B cell (primary cell): ENCODE data around the gene LBH. TPM values are rescaled to one million over a fixed set of nuclear protein-coding genes. Genes with fewer than 3 reads are reported as not detected.
A peak's percentile ranks its signal among the peaks of the same experiment; 100 is the strongest.

ENCODE experiments used
- ATAC-seq: fragments of 200-7000 bp; cut with Tn5 transposase; one replicate; pipeline ENCODE4 v1.10.0; 2021; ENCODE audit warnings: low read depth, mild to moderate bottlenecking, moderate number of reproducible peaks, moderate library complexity
- CTCF ChIA-PET: fragments of 350-600 bp; sonication (Branson Sonifier 250); formaldehyde crosslinking; loops from one replicate; lab custom pipeline; 2021; ENCODE audit warnings: antibody characterized with exemption, inconsistent platforms; lab: Charles Lee
- POLR2A ChIA-PET: fragments of 350-600 bp; sonication (Branson Sonifier 250); formaldehyde crosslinking; loops from one replicate; lab custom pipeline; 2021; ENCODE audit warnings: antibody characterized with exemption; lab: Charles Lee
- DNase-seq: peaks from one replicate; pipeline ENCODE4 v3.0.0; 2013
- H2AFZ ChIP-seq: 2 replicates; pipeline ENCODE4 v1.6.1; 2012; ENCODE audit warnings: mild to moderate bottlenecking, low read depth, low read length; ENCODE audit not compliant: insufficient read depth, poor library complexity, severe bottlenecking
- H3K27ac ChIP-seq, 2 donors: 1 replicate in 1 of 2; 2 replicates in 1 of 2; pipeline ENCODE4 v1.5.1; 2012 to 2013; ENCODE audit warnings: low read length in 2 of 2, mild to moderate bottlenecking in 2 of 2, moderate library complexity in 1 of 2
- H3K27me3 ChIP-seq, 4 experiments: fragments of 200-600 bp in 1 of 4; sonication (generic) in 1 of 4; replicated peaks in 1 of 4; 1 replicate in 2 of 4; 2 replicates in 2 of 4; pipeline versions ENCODE4 v1.6.1 to v1.7.0; 2013 to 2016; ENCODE audit warnings: low read length in 3 of 4, mild to moderate bottlenecking in 2 of 4, mixed read lengths in 1 of 4, moderate library complexity in 1 of 4; ENCODE audit not compliant: insufficient read depth in 4 of 4, control insufficient read depth in 3 of 4; ENCODE audit errors: control extremely low read depth in 1 of 4
- H3K36me3 ChIP-seq, 2 experiments: replicated peaks in 1 of 2; 1 replicate in 1 of 2; 2 replicates in 1 of 2; pipeline versions ENCODE4 v1.6.1 to v1.7.1; 2013; ENCODE audit warnings: low read length in 1 of 2; ENCODE audit not compliant: insufficient read depth in 2 of 2, control insufficient read depth in 1 of 2; ENCODE audit errors: control extremely low read depth in 1 of 2, extremely low read depth in 1 of 2
- H3K4me1 ChIP-seq, 2 donors: fragments of 200-600 bp in 1 of 2; sonication (generic) in 1 of 2; 1 replicate in 1 of 2; 2 replicates in 1 of 2; pipeline versions ENCODE4 v1.5.1 to v1.6.1; 2013 to 2017; ENCODE audit warnings: low read length in 2 of 2; ENCODE audit not compliant: control insufficient read depth in 2 of 2, insufficient read depth in 2 of 2
- H3K4me2 ChIP-seq: replicated peaks from 2 replicates; pipeline ENCODE3; 2012; ENCODE audit warnings: mild to moderate bottlenecking, low read depth, low read length; ENCODE audit not compliant: poor library complexity, severe bottlenecking
- H3K4me3 ChIP-seq, 5 experiments: fragments of 200-600 bp in 1 of 5; sonication (generic) in 1 of 5; 1 replicate in 3 of 5; 2 replicates in 2 of 5; pipeline versions ENCODE4 v1.5.1 to v1.7.0; 2011 to 2016; ENCODE audit warnings: low read length in 4 of 5, mild to moderate bottlenecking in 4 of 5, low read depth in 2 of 5, control low read depth in 1 of 5, moderate library complexity in 1 of 5; ENCODE audit not compliant: insufficient read depth in 1 of 5; ENCODE audit errors: control extremely low read depth in 1 of 5, extremely low read depth in 1 of 5
- H3K79me2 ChIP-seq: fragments of 200-600 bp; sonication (generic); one replicate; pipeline ENCODE4 v1.6.0; 2016; ENCODE audit warnings: low read length; ENCODE audit not compliant: control insufficient read depth, insufficient read depth
- H3K9ac ChIP-seq: fragments of 200-600 bp; sonication (generic); 2 replicates; pipeline ENCODE4 v1.6.1; 2017; ENCODE audit warnings: mild to moderate bottlenecking, low read length, moderate library complexity
- H3K9me3 ChIP-seq, 3 donors: one replicate each; pipeline versions ENCODE4 v1.6.1 to v1.7.1; 2013; ENCODE audit warnings: low read length in 2 of 3; ENCODE audit not compliant: control insufficient read depth in 2 of 3, insufficient read depth in 1 of 3; ENCODE audit errors: control extremely low read depth in 1 of 3
- H4K20me1 ChIP-seq: 2 replicates; pipeline ENCODE4 v1.6.0; 2012; ENCODE audit warnings: mild to moderate bottlenecking, low read length; ENCODE audit not compliant: insufficient read depth, control insufficient read depth, poor library complexity, severe bottlenecking
- H3K27ac Mint-ChIP-seq: one replicate; pipeline ENCODE4 v1.8.0; 2021; ENCODE audit warnings: mixed read lengths
- H3K27me3 Mint-ChIP-seq: one replicate; pipeline ENCODE4 v1.8.0; 2021; ENCODE audit warnings: mixed read lengths
- H3K4me1 Mint-ChIP-seq: one replicate; pipeline ENCODE4 v1.8.0; 2021; ENCODE audit warnings: mixed read lengths
- H3K4me3 Mint-ChIP-seq: one replicate; pipeline ENCODE4 v1.8.0; 2021; ENCODE audit warnings: mixed read lengths
- H3K9me3 Mint-ChIP-seq: one replicate; pipeline ENCODE4 v1.8.0; 2022; ENCODE audit warnings: mixed read lengths; ENCODE audit not compliant: insufficient read depth
- CTCF ChIP-seq: fragments of 200-600 bp; IDR thresholded peaks from one replicate; pipeline ENCODE4 v1.8.0; 2022; ENCODE audit warnings: antibody characterized with exemption, mild to moderate bottlenecking
- EZH2 ChIP-seq: IDR thresholded peaks from 2 replicates; pipeline ENCODE4 v1.6.1; 2012; ENCODE audit warnings: borderline replicate concordance, low read depth, mild to moderate bottlenecking, moderate library complexity, low read length; ENCODE audit not compliant: insufficient read depth, poor library complexity, severe bottlenecking
- WGBS: methylation state at CpG from one replicate; pipeline ENCODE4 v1.1.5; 2013; ENCODE audit warnings: missing lambda C conversion rate; ENCODE audit not compliant: insufficient coverage; 5-methylcytosine and 5-hydroxymethylcytosine counted together
- intact Hi-C: fragments of 100-400 bp; cut with micrococcal nuclease; formaldehyde crosslinking; loops from one replicate; pipeline ENCODE4 v1.10.0; 2022
- polyA plus RNA-seq: library from polyadenylated mRNA; depleted of rRNA; stranded (reverse); fragments of >200 nt; gene quantifications from 2 replicates; pipeline ENCODE4 v1.2.3, GENCODE V29; 2012
- total RNA-seq, 2 donors: library from RNA; stranded (reverse); fragments of 120-200 nt in 1 of 2; gene quantifications; 1 replicate in 1 of 2; 2 replicates in 1 of 2; pipeline versions ENCODE4 v1.2.3 to v1.2.4, GENCODE V29; 2013 to 2022

LBH gene
- total and polyA plus RNA-seq, 2 donors (not counting 1 experiment from before 2014, with no cell fraction given) = 158 to 201 TPM

- H3K9me3 ChIP-seq = peaks cover 0 to 3% (median 0%) of the 10 kb centered on the region in 3 donors
- ChIA-PET CTCF (interaction anchor here (0.9 to 13.1 kb wide), 11 partner anchors 9 to 471 kb away, joined by 3 to 148 read pairs (median 5); partner anchors contain the start of gene LCLAT1), POLR2A (no interaction called here)
- ATAC-seq = no peak
- no peak for DNase-seq
- H3K36me3 ChIP-seq = peaks cover 8 to 76% of the 10 kb centered on the region in 2 experiments
- Mint-ChIP-seq H3K9me3 (no peaks in the 10 kb centered on the region), H3K27ac (peak overlapping the region; percentile 98), H3K4me1 (peaks cover 82% of the 10 kb centered on the region), H3K27me3 (no peaks in the 10 kb centered on the region), H3K4me3 (peak overlapping the region; percentile 29)
- peaks cover 77 to 79% of the 10 kb centered on the region in 2 donors for H3K4me1 ChIP-seq
- intact Hi-C loops = no loop called here
- peak overlapping the region in 1 of 2 donors; percentile 94 for H3K27ac ChIP-seq
- no peak overlapping the region for H3K9ac ChIP-seq
- H3K4me3 ChIP-seq = no peak overlapping the region
- WGBS = 79% methylated on average over 4 of the region's 8 CpGs
- H2AFZ ChIP-seq = no peak overlapping the region
- no peaks in the 10 kb centered on the region for H3K27me3 ChIP-seq
- no peak for TF ChIP-seq EZH2
- TF ChIP-seq CTCF = no peak
- H3K79me2 ChIP-seq = peaks cover 97% of the 10 kb centered on the region
- H3K4me2 ChIP-seq = peak overlapping the region; percentile 98
- H4K20me1 ChIP-seq = peaks cover 93% of the 10 kb centered on the region
Measured at GRCh38 chr2:30237239-30237965, 6.1 kb downstream of the LBH start.
